H9 (cell line): Measurements from ENCODE around the gene PLEKHO2. TPM values are rescaled to one million over a fixed set of nuclear protein-coding genes. Genes with fewer than 3 reads are reported as not detected.

Experiments used
- DNase-seq: peaks from one replicate; pipeline ENCODE4 v3.0.0-alpha.2; 2017
- H2AFZ ChIP-seq: one replicate; pipeline ENCODE4 v1.6.1; 2013; ENCODE audit warnings: mild to moderate bottlenecking, low read length, control low read depth, moderate library complexity
- H2AK5ac ChIP-seq: 2 replicates; pipeline ENCODE4 v1.6.1; 2013; ENCODE audit warnings: low read length, control low read depth, mixed read lengths; ENCODE audit not compliant: insufficient read length
- H2BK120ac ChIP-seq: one replicate; pipeline ENCODE4 v1.6.1; 2013; ENCODE audit warnings: low read depth, mild to moderate bottlenecking, low read length, control low read depth, inconsistent platforms; ENCODE audit not compliant: poor library complexity, severe bottlenecking
- H2BK12ac ChIP-seq: 2 replicates; pipeline ENCODE4 v1.6.1; 2013; ENCODE audit warnings: low read length, control low read depth, mixed read lengths, low read depth; ENCODE audit not compliant: insufficient read length
- H2BK15ac ChIP-seq: 2 replicates; pipeline ENCODE4 v1.6.1; 2013; ENCODE audit warnings: low read depth, low read length, control low read depth
- H2BK20ac ChIP-seq: one replicate; pipeline ENCODE4 v1.6.1; 2013; ENCODE audit warnings: low read depth, mild to moderate bottlenecking, low read length, control low read depth, inconsistent platforms; ENCODE audit not compliant: poor library complexity, severe bottlenecking
- H2BK5ac ChIP-seq: 2 replicates; pipeline ENCODE4 v1.6.1; 2013; ENCODE audit warnings: low read length, control low read depth, mixed read lengths; ENCODE audit not compliant: insufficient read length
- H3K14ac ChIP-seq: 2 replicates; pipeline ENCODE4 v1.6.1; 2013; ENCODE audit warnings: low read length, control low read depth; ENCODE audit not compliant: insufficient read depth
- H3K18ac ChIP-seq: 2 replicates; pipeline ENCODE4 v1.6.1; 2013; ENCODE audit warnings: low read depth, mild to moderate bottlenecking, mixed read lengths, low read length, control low read depth; ENCODE audit not compliant: insufficient read length
- H3K23ac ChIP-seq: 2 replicates; pipeline ENCODE4 v1.6.1; 2013; ENCODE audit warnings: low read length, control low read depth, mixed read lengths, low read depth; ENCODE audit not compliant: insufficient read length
- H3K23me2 ChIP-seq: 2 replicates; pipeline ENCODE4 v1.6.1; 2013; ENCODE audit warnings: low read depth, mild to moderate bottlenecking, mixed read lengths, low read length, control low read depth; ENCODE audit not compliant: insufficient read length, poor library complexity, severe bottlenecking
- H3K27ac ChIP-seq: 2 replicates; pipeline ENCODE4 v1.5.1; 2013; ENCODE audit warnings: low read length, control low read depth, mixed read lengths, low read depth; ENCODE audit not compliant: insufficient read length
- H3K27me3 ChIP-seq: 2 replicates; pipeline ENCODE4 v1.6.1; 2013; ENCODE audit warnings: low read length, control low read depth, inconsistent platforms; ENCODE audit not compliant: insufficient read depth
- H3K4ac ChIP-seq: 2 replicates; pipeline ENCODE4 v1.6.1; 2013; ENCODE audit warnings: low read depth, mild to moderate bottlenecking, control low read depth, inconsistent platforms, low read length, moderate library complexity
- H3K4me1 ChIP-seq: 2 replicates; pipeline ENCODE4 v1.6.1; 2013; ENCODE audit warnings: low read length, control low read depth, inconsistent platforms; ENCODE audit not compliant: insufficient read depth
- H3K4me2 ChIP-seq: 2 replicates; pipeline ENCODE4 v1.6.1; 2013; ENCODE audit warnings: low read length, control low read depth, mixed read lengths; ENCODE audit not compliant: insufficient read length, insufficient read depth
- H3K56ac ChIP-seq: 2 replicates; pipeline ENCODE4 v1.6.1; 2013; ENCODE audit warnings: low read depth, mild to moderate bottlenecking, mixed read lengths, low read length, control low read depth; ENCODE audit not compliant: insufficient read length
- H3K79me1 ChIP-seq: 2 replicates; pipeline ENCODE4 v1.6.1; 2013; ENCODE audit warnings: low read depth, mild to moderate bottlenecking, moderate library complexity, low read length, control low read depth, inconsistent platforms; ENCODE audit not compliant: insufficient read depth, poor library complexity, severe bottlenecking
- H3K79me2 ChIP-seq: 2 replicates; pipeline ENCODE4 v1.6.1; 2013; ENCODE audit warnings: low read length, control low read depth, inconsistent platforms; ENCODE audit not compliant: insufficient read depth
- H3K9ac ChIP-seq: 2 replicates; pipeline ENCODE4 v1.6.1; 2013; ENCODE audit warnings: low read length, control low read depth, mixed read lengths; ENCODE audit not compliant: insufficient read length; ENCODE audit errors: extremely low read depth
- H3K9me3 ChIP-seq: one replicate; pipeline ENCODE4 v1.6.1; 2013; ENCODE audit warnings: low read depth, low read length, inconsistent platforms; ENCODE audit not compliant: control insufficient read depth
- H3T11ph ChIP-seq: one replicate; pipeline ENCODE4 v1.6.1; 2013; ENCODE audit warnings: mild to moderate bottlenecking, low read length, control low read depth, inconsistent platforms
- H4K20me1 ChIP-seq: one replicate; pipeline ENCODE4 v1.6.1; 2013; ENCODE audit not compliant: control insufficient read depth, insufficient read length, insufficient read depth
- H4K5ac ChIP-seq: 2 replicates; pipeline ENCODE4 v1.6.1; 2013; ENCODE audit warnings: low read depth, mild to moderate bottlenecking, mixed read lengths, low read length, control low read depth; ENCODE audit not compliant: insufficient read length
- H4K8ac ChIP-seq: replicated peaks from 2 replicates; pipeline ENCODE4 v1.6.1; 2013; ENCODE audit warnings: low read length, control low read depth, mixed read lengths, low read depth; ENCODE audit not compliant: insufficient read length
- H4K91ac ChIP-seq: 2 replicates; pipeline ENCODE4 v1.6.1; 2013; ENCODE audit warnings: low read depth, mild to moderate bottlenecking, moderate library complexity, mixed read lengths, low read length, control low read depth; ENCODE audit not compliant: insufficient read length
- H3K27ac Mint-ChIP-seq, 3 experiments: 2 replicates in 2 of 3; 3 replicates in 1 of 3; pipeline ENCODE4 v1.8.0; 2020 to 2021; ENCODE audit warnings: mixed read lengths in 3 of 3, mild to moderate bottlenecking in 1 of 3, moderate library complexity in 1 of 3
- H3K27me3 Mint-ChIP-seq: 2 replicates; pipeline ENCODE4 v1.8.0; 2021; ENCODE audit warnings: low read depth, mild to moderate bottlenecking, moderate library complexity, mixed read lengths
- H3K36me3 Mint-ChIP-seq, 3 experiments: 2 replicates in 2 of 3; 3 replicates in 1 of 3; pipeline ENCODE4 v1.8.0; 2020 to 2021; ENCODE audit warnings: low read depth in 3 of 3, mixed read lengths in 3 of 3; ENCODE audit not compliant: insufficient read depth in 1 of 3
- H3K4me1 Mint-ChIP-seq, 2 experiments: 2 replicates each; pipeline ENCODE4 v1.8.0; 2020; ENCODE audit warnings: mixed read lengths in 2 of 2
- H3K4me3 Mint-ChIP-seq, 2 experiments: 2 replicates in 1 of 2; 3 replicates in 1 of 2; pipeline ENCODE4 v1.8.0; 2020 to 2021; ENCODE audit warnings: mild to moderate bottlenecking in 2 of 2, mixed read lengths in 2 of 2, moderate library complexity in 1 of 2
- H3K9me3 Mint-ChIP-seq, 2 experiments: 2 replicates in 1 of 2; 3 replicates in 1 of 2; pipeline ENCODE4 v1.8.0; 2020; ENCODE audit warnings: mild to moderate bottlenecking in 2 of 2, mixed read lengths in 2 of 2, moderate library complexity in 1 of 2
- WGBS: extraction: QIAGEN DNeasy Blood & Tissue Kit; methylation state at CpG from one replicate; pipeline ENCODE4 v1.1.7; 2013; ENCODE audit warnings: missing lambda C conversion rate, low lambda C conversion rate, mixed read lengths; ENCODE audit not compliant: insufficient read length; ENCODE audit errors: extremely low coverage; 5-methylcytosine and 5-hydroxymethylcytosine counted together
- total RNA-seq: library from RNA; stranded (reverse); gene quantifications from 2 replicates; pipeline ENCODE4 v1.2.1, GENCODE V29; 2021
- TF ChIP-seq, protein P1 (sequence below): fragments of 200-600 bp; sonication (generic); conservative IDR thresholded peaks from 3 replicates; pipeline ENCODE4 v1.8.0; 2021; ENCODE audit warnings: antibody characterized with exemption, mild to moderate bottlenecking

PLEKHO2 gene
- total RNA-seq, 1 experiment from 2014 or later: 18.1 TPM

DNA sequence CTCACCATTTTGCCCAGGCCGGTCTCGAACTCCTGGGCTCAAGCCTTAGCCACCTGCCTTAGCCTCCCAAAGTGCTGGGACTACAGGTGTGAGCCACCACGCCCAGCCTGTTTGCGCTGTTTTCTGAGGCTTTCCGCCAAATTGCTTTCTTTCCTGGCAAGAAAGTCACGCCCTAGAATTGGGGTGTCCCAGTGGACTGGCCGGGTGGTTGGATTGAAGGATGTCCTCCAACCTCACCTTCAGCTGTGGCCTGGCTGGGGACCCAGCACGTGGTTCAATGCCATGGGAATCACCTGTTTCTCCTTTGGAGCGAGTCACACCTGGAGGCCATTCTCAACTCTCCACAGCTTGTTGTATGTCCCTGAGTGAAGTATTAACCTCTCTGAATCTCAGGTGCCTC is 64.2 kb downstream of the PLEKHO2 start:
- Histone ChIP-seq H3K56ac (no peak overlapping the region), H3K14ac (no peak overlapping the region), H2BK12ac (no peak overlapping the region), H4K5ac (no peak overlapping the region), H3K79me2 (no peaks in the 10 kb centered on the region), H3K18ac (no peak overlapping the region), H3K79me1 (no peaks in the 10 kb centered on the region), H3K23ac (no peak overlapping the region), H4K8ac (no peak overlapping the region), H3K4me1 (no peaks in the 10 kb centered on the region), H4K91ac (no peak overlapping the region), H4K20me1 (no peaks in the 10 kb centered on the region), H3K23me2 (peaks cover 3% of the 10 kb centered on the region), H3K9me3 (peaks cover 8% of the 10 kb centered on the region), H2BK5ac (no peak overlapping the region), H3T11ph (no peak overlapping the region), H3K9ac (no peak overlapping the region), H2BK120ac (no peak overlapping the region), H3K4me2 (no peak overlapping the region), H2AFZ (no peak overlapping the region), H2BK20ac (no peak overlapping the region), H3K27me3 (no peaks in the 10 kb centered on the region), H3K4ac (no peak overlapping the region), H2AK5ac (no peak overlapping the region), H3K27ac (no peak overlapping the region), H2BK15ac (no peak overlapping the region)
- H3K4me1 Mint-ChIP-seq: peaks cover 13 to 15% of the 10 kb centered on the region in 2 experiments
- peaks cover 10 to 23% (median 15%) of the 10 kb centered on the region in 3 experiments for H3K36me3 Mint-ChIP-seq
- H3K4me3 Mint-ChIP-seq: peak overlapping the region in 1 of 2 experiments; percentile 72; a peak in 1 of 5 replicates
- peaks cover 34% of the 10 kb centered on the region for H3K27me3 Mint-ChIP-seq
- no CpG with 5 or more reads among the region's 9 CpGs for WGBS
- peaks cover 28% of the 10 kb centered on the region in 2 experiments for H3K9me3 Mint-ChIP-seq
- H3K27ac Mint-ChIP-seq: no peak overlapping the region; a peak in 1 of 7 replicates
- TF ChIP-seq, protein P1, sequence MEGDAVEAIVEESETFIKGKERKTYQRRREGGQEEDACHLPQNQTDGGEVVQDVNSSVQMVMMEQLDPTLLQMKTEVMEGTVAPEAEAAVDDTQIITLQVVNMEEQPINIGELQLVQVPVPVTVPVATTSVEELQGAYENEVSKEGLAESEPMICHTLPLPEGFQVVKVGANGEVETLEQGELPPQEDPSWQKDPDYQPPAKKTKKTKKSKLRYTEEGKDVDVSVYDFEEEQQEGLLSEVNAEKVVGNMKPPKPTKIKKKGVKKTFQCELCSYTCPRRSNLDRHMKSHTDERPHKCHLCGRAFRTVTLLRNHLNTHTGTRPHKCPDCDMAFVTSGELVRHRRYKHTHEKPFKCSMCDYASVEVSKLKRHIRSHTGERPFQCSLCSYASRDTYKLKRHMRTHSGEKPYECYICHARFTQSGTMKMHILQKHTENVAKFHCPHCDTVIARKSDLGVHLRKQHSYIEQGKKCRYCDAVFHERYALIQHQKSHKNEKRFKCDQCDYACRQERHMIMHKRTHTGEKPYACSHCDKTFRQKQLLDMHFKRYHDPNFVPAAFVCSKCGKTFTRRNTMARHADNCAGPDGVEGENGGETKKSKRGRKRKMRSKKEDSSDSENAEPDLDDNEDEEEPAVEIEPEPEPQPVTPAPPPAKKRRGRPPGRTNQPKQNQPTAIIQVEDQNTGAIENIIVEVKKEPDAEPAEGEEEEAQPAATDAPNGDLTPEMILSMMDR: no peak
- DNase-seq: no peak
